Measurements from ENCODE around the gene STAT5B. TPM values are rescaled to one million over a fixed set of nuclear protein-coding genes. Genes with fewer than 3 reads are reported as not detected.

STAT5B gene
- total and polyA plus RNA-seq, 11 donors = 13.0 to 51.9 (median 31.4) TPM

DNA sequence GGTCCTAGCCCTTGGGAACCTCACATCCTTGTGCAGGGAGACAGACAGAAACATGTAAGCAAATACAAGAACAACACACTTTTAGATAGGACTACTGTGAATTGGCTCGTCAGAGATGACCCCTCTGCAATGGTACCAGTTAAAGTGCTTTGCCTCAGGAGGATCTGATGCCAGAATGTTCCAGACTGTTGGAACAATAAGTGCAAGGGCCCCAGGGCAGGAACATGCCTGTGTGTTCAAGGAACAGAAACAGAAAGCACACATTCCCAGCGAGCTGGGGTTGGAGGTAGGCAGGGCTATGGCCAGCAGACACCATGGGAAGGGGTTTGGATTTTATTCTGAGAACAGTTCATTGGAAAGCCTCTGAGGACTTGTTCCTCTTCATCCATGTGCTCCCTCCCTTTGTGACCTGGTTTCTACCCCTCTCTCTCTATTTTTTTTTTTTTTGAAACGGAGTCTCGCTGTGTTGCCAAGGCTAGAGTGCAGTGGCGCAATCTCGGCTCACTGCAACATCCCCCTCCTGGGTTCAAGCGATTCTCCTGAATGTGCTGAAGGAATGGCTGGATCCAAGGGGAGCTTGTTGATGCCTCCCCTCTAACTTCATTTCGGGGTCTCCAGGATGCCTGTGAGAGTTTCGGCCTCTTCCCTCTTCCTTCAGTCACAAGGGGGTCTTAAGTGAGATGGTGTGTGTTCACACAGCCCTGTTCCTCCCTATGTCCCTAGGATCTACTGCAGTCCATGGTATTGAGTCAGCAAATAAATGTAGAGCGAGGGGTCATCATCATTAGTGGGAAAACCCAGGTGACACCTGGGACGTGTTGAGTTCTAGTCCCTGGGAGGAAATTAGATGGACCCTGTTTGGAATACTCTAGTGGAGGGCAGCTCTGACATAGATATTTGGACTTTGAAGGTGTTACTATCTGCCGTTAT is 18.5 kb upstream of the STAT5B start:
- intact Hi-C loops (cut with DNase I) = no loop called here
- peaks cover 0 to 41% (median 2%) of the 10 kb centered on the region in 12 donors for H3K4me1 ChIP-seq
- H3K36me3 ChIP-seq = peaks cover 0 to 82% (median 40%) of the 10 kb centered on the region in 9 donors
- no peak for TF ChIP-seq POLR2A (IDR thresholded peaks at IDR 0.05)
- TF ChIP-seq, protein P1, sequence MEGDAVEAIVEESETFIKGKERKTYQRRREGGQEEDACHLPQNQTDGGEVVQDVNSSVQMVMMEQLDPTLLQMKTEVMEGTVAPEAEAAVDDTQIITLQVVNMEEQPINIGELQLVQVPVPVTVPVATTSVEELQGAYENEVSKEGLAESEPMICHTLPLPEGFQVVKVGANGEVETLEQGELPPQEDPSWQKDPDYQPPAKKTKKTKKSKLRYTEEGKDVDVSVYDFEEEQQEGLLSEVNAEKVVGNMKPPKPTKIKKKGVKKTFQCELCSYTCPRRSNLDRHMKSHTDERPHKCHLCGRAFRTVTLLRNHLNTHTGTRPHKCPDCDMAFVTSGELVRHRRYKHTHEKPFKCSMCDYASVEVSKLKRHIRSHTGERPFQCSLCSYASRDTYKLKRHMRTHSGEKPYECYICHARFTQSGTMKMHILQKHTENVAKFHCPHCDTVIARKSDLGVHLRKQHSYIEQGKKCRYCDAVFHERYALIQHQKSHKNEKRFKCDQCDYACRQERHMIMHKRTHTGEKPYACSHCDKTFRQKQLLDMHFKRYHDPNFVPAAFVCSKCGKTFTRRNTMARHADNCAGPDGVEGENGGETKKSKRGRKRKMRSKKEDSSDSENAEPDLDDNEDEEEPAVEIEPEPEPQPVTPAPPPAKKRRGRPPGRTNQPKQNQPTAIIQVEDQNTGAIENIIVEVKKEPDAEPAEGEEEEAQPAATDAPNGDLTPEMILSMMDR (IDR thresholded peaks at IDR 0.05) = no peak
- DNase-seq = no peak
- no peak for ATAC-seq
- no peaks in the 10 kb centered on the region for H3K9me3 ChIP-seq
- 90 to 94% (median 92%) methylated on average over 12 of the region's 12 CpGs for WGBS, 4 donors
- H3K27me3 ChIP-seq = no peaks in the 10 kb centered on the region
- no peak overlapping the region for H3K27ac ChIP-seq
- H3K4me3 ChIP-seq = no peak overlapping the region

GRCh38 chr17:42291129-42291528 is 14.9 kb upstream of the STAT5B start:
- H3K4me1 ChIP-seq = peaks cover 0 to 68% (median 29%) of the 10 kb centered on the region in 12 donors
- intact Hi-C loops (cut with DNase I) = no loop called here
- ATAC-seq = no peak

GRCh38 chr17:42290577-42290976 is 14.4 kb upstream of the STAT5B start:
- H3K9me3 ChIP-seq = no peaks in the 10 kb centered on the region
- intact Hi-C loops (cut with DNase I) = no loop called here
- peaks cover 0 to 47% (median 20%) of the 10 kb centered on the region in 9 donors for H3K36me3 ChIP-seq
- H3K27me3 ChIP-seq = no peaks in the 10 kb centered on the region
- WGBS, 4 donors = 76 to 92% (median 87%) methylated on average over 5 of the region's 5 CpGs
- DNase-seq (peak in 1 of 5 donors; percentile 9), ATAC-seq (no peak)
- no peak overlapping the region for H3K27ac ChIP-seq
- TF ChIP-seq, protein P1 (IDR thresholded peaks at IDR 0.05) = no peak
- TF ChIP-seq POLR2A (IDR thresholded peaks at IDR 0.05) = no peak
- peaks cover 0 to 74% (median 29%) of the 10 kb centered on the region in 12 donors for H3K4me1 ChIP-seq
- H3K4me3 ChIP-seq = no peak overlapping the region

More at GRCh38 chr17:42291129-42291528, 14.9 kb upstream of the STAT5B start:
- Histone ChIP-seq H3K36me3 (peaks cover 0 to 52% (median 25%) of the 10 kb centered on the region in 9 donors), H3K9me3 (no peaks in the 10 kb centered on the region), H3K4me3 (no peak overlapping the region), H3K27ac (no peak overlapping the region), H3K27me3 (no peaks in the 10 kb centered on the region)
- DNase-seq = peak in 1 of 5 donors; percentile 13
- WGBS, 4 donors = 77 to 85% (median 81%) methylated on average over 11 of the region's 11 CpGs
- TF ChIP-seq, protein P1 (IDR thresholded peaks at IDR 0.05) = no peak
- TF ChIP-seq POLR2A (IDR thresholded peaks at IDR 0.05) = no peak

GRCh38 chr17:42289611-42290181 is 13.5 kb upstream of the STAT5B start:
- H3K9me3 ChIP-seq = no peaks in the 10 kb centered on the region
- peaks cover 0 to 74% (median 29%) of the 10 kb centered on the region in 12 donors for H3K4me1 ChIP-seq
- ATAC-seq (peak in 2 of 4 donors; percentile 10 to 17), DNase-seq (no peak)
- peaks cover 0 to 38% (median 12%) of the 10 kb centered on the region in 9 donors for H3K36me3 ChIP-seq
- H3K27me3 ChIP-seq = no peaks in the 10 kb centered on the region
- no peak for TF ChIP-seq POLR2A (IDR thresholded peaks at IDR 0.05)
- TF ChIP-seq, protein P1 (IDR thresholded peaks at IDR 0.05) = no peak
- intact Hi-C loops (cut with DNase I) = loop anchor here in 1 of 10 donors (10.0 kb wide), 1 partner anchor 95 kb away; the partner anchor contains the start of gene GHDC
- WGBS, 4 donors = 80 to 86% (median 82%) methylated on average over 8 to 9 of the region's 9 CpGs
- H3K4me3 ChIP-seq = peak overlapping the region in 9 of 12 donors; percentile 62 to 93 (median 77)
- H3K27ac ChIP-seq = peak overlapping the region in 11 of 12 donors; percentile 79 to 97 (median 91)
